HG03064 (cell line): ENCODE measurements around the gene KPRP.

ENCODE experiments used
- ATAC-seq: cut with Tn5 transposase; IDR thresholded peaks from one replicate; pipeline ENCODE4 v1.9.1; 2021; ENCODE audit warnings: low read depth; ENCODE audit not compliant: unreplicated experiment

The KPRP gene

DNA sequence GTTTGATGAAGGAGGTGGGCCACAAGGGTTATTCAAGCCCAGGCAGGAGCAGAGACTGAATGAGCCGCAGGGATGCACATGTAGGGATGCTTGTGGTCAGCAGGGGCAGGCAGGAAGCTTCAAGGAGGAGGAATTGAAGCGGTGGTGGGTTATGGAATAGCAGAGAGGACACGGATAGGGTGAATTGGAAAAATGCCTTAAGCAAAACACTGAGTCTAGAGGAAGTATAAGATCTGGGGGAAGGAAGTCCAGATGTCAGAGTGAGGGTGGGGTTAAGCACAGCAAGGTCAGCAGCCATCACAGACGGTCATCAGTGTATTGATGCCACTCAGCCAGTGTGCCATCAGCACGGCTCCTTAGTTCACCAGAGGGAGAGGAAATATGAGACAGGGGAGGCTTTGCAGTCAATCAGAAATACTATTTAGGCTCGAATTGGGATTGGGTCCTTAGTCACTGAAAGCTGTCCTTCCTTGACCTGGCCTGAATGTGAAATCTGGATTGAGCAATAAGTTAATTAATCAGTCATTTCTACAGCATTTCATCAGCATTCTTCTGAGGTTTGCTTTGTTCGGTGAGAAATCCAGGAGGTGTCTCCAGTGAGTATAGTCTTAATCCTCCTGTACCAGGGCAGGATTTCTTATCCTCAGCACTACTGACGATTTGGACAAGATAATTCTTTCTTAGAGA, 11.2 kb downstream of the KPRP start:
- no peak for ATAC-seq

GRCh38 chr1:152770411-152770810, 12.6 kb downstream of the KPRP start:
- no peak for ATAC-seq

GRCh38 chr1:152774875-152775274, 17.1 kb downstream of the KPRP start, which contains the start of gene LCE1F:
LCE1F (plus strand) TSS chr1:152775140; CDS start chr1:152776372, 1,232 bp downstream.
- ATAC-seq: no peak

- no peak for ATAC-seq
Measured at GRCh38 chr1:152776361-152776760, 18.5 kb downstream of the KPRP start.

GRCh38 chr1:152777510-152778137, 19.8 kb downstream of the KPRP start:
- ATAC-seq: no peak

- ATAC-seq: no peak
Measured at GRCh38 chr1:152783095-152783494, 25.3 kb downstream of the KPRP start.

DNA sequence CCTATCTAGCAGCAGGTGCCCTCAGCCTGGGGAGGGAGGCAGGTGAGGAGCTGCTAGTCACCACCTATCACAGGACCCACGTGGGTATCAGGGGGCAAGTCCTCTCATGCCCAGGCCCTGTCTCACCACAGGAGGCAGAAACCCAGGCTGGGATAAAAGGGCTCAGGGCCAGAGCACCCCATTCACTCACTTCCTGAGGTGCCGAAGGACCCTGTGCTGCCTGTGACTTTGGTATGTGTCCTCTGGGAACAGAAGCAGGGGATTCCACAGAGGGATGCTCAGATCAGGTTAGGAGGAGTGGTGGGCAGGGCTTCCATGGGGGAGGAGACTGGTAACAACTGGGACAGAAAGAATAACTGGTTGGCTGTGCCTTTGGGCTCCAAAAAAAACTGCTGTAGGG, 28.3 kb downstream of the KPRP start, which contains the start of gene LCE1E:
LCE1E (plus strand) TSS at position 181 of the 400 bp plus-strand sequence. CDS start 1,043 bp downstream, outside the sequence.
- no peak for ATAC-seq

DNA sequence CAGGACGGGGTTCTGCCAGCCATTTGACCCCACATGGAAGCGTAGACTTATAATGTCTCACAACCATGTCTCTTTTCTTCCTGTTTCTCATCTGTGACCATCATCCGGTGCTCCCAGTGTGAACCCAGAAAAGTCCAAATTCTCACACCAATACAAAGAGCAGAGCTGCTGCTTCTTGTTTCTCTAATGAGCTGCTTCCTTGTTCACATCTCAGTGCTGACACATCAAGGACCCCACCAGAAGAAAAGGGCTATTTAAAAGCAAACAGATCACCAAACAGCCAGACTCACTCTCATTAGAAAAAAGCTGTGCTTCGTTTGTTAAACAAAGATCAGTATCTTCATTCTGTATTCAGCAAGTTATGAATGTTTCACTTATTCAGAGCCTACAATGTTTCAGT, 37.9 kb downstream of the KPRP start:
- no peak for ATAC-seq

GRCh38 chr1:152796421-152796820, 38.6 kb downstream of the KPRP start, which contains the start of gene LCE1D:
LCE1D (plus strand) TSS chr1:152796721; CDS start chr1:152797795, 1,074 bp downstream.
- no peak for ATAC-seq

GRCh38 chr1:152801333-152801732, 43.5 kb downstream of the KPRP start:
- no peak for ATAC-seq

DNA sequence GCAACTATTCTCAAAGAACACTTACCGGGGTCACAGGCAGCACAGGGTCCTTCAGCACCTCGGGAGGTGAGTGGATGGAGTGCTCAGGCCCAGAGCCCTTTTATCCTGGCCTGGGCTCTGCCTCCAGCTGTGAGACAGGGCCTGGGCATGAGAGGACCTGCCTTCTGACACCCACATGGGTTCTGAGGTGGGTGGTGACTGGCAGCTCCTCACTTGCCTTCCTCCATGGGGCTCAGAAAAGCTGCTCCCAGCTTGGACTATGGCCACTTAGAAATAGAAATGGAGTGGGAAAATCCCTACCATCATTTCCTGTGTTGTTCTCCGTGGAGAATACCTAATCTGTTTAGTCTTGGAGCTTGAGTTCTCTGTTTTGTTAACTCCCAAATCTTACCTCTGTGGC, 48.8 kb downstream of the KPRP start, which contains the start of gene LCE1C:
LCE1C (minus strand) TSS at position 76 of the 400 bp plus-strand sequence. CDS start 1,173 bp downstream, outside the sequence.
- no peak for ATAC-seq

GRCh38 chr1:152811050-152811449, 53.2 kb downstream of the KPRP start:
- no peak for ATAC-seq
